GM21526 (cell line): ENCODE data around the gene MAGEB16.

Experiments used
- ATAC-seq: cut with Tn5 transposase; IDR thresholded peaks from one replicate; pipeline ENCODE4 v1.9.1; 2021; ENCODE audit warnings: moderate library complexity; ENCODE audit not compliant: unreplicated experiment, low FRiP score

MAGEB16 gene

GRCh38 chrX:35798042-35798441 lies at the start of gene MAGEB16:
TSS of gene MAGEB16 (plus strand) at chrX:35798342. CDS start at chrX:35802197, 3,855 bp downstream.
- ATAC-seq: no peak

- no peak for ATAC-seq
Measured at GRCh38 chrX:35773958-35774564, 24.1 kb upstream of the MAGEB16 start.

DNA sequence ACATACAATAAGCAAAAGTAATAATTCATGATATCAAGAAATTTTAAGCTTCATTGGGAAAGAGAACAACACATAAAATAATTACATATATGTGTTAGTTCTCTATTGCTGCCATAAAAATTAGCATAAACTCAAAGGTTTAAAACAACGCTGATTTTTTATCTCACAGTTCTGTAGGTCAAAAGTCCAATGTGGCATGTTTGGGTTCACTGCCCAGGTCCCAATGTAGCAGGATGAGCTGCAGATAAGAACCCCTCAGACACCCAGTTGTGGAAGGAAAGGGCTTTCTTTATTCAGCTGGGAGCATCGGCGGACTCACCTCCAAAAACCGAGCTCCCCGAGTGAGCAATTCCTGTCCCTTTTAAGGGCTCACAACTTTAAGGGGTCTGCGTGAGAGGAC lies 13.1 kb upstream of the MAGEB16 start:
- no peak for ATAC-seq

GRCh38 chrX:35786271-35786670 lies 11.9 kb upstream of the MAGEB16 start:
- no peak for ATAC-seq

DNA sequence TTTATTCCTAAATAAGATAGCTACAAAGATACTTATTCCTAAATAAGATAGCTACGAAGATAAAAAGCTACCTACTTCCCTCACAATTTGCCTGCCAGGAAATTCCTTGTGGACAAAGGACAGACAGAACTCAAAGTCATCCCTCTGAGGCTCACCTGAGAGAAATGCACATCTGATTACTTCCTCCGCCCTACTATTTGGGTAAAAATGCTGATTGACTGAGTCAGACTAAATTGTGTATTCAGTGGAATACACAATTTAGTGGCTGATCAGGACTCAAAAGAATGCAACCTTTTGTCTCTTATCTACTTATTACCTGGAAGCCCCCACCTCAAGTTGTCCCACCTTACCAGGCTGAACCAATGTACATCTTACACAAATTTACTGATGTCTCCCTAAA lies 10.3 kb upstream of the MAGEB16 start:
- ATAC-seq: no peak

DNA sequence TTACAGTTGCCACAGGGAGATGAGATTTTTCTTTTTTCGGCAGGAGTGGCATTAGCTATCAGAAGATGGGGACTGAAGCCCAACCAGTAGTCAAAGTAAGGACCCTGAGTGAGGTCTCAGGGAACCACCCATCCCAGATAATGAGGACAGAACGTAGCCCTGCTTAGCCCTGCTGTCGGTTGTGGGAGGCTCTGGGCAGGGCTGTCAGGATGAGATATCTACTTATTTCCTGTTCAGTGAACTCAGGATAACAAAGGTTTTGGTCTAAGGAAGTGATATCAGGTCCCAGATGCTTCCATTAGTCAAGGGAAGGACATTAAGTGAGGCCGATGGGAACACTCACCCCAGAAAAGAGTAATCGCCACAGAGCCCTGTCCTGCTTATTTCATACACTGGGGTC lies 2.3 kb downstream of the MAGEB16 start:
- no peak for ATAC-seq

GRCh38 chrX:35809781-35810180 lies 11.6 kb downstream of the MAGEB16 start:
- ATAC-seq: no peak

DNA sequence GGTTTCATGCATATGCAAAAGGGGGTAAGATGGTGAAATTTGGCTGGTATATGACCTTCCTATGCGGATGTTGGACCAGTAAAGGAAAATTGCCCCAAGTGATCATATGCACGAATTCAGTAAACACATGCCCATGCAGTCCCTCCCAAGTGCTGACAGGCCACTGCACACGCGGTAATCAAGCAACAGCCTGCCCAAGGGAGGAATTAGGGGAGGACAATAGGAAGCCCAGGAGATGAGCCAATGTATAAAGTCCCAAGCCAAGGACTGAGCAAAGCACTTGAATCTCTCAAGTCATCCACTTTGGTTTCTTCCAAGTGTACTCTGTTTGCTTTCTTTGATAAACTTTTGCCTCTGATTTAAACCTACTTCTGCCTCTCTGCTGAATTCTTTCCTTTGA lies 21.1 kb downstream of the MAGEB16 start:
- ATAC-seq: no peak

GRCh38 chrX:35826503-35826902 lies 28.4 kb downstream of the MAGEB16 start:
- no peak for ATAC-seq

DNA sequence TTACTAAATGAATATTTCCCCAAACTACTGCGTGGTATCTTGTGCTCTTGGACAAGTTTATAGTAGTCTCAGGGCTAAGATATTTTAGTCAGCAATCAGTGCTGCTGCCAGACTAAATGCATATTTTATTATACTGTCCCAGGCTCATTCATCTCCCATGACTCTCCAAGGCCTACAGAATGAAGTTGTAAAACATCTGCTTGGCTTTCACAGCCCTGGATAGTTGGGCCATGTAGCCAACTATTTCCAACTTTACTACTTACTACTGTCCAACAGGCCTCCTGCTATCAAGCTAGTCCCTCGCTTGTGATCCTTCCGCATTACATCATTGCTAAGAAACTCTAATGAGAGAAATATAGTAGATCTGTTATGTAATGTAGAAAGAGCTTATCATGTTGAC lies 31.4 kb downstream of the MAGEB16 start:
- ATAC-seq: no peak

DNA sequence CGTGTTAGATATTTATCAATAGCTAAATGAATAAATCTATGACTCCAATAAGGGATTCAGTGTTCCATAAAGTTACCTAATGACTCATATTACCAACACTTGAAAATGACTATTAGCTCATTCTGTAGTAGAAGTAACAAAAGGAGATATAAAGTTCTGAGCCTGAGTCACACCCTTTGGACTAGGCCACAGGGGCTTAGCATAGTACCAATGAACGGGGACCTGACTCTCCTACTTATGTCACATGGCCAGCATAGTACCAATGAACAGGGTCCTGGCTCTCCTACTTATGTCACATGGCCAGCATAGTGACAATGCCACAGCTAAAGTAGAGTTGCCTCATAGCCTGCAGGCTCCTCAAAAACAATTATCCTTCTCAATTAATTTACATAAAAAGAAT lies 43.7 kb downstream of the MAGEB16 start:
- no peak for ATAC-seq

DNA sequence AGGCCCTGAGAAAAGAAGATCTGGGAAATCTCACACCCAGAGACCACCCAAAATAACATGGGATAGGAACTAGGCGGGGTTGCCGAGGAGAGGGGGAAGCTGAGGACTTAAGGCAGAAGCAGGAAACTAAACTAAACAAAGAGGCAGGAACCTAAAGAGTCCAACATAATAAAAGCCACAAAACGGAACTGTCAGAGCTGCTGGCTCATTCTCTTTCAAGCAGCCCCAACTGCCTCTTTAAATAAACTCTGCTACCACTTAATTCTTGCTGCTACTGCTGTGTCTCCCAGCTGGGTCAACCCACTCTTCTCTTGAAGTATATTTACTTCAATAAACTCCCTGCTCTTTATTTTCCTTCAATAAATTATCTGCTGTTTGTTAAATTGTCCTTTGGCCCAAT lies 44.5 kb downstream of the MAGEB16 start:
- no peak for ATAC-seq

- ATAC-seq: no peak
Measured at GRCh38 chrX:35847736-35848135, 49.6 kb downstream of the MAGEB16 start.
